ENCODE measurements around the gene VPS26C. TPM values are rescaled to one million over a fixed set of nuclear protein-coding genes. Genes with fewer than 3 reads are reported as not detected.

Gene VPS26C
- total RNA-seq, 6 experiments from 2014 or later: 40.8 to 50.0 (median 44.3) TPM

DNA sequence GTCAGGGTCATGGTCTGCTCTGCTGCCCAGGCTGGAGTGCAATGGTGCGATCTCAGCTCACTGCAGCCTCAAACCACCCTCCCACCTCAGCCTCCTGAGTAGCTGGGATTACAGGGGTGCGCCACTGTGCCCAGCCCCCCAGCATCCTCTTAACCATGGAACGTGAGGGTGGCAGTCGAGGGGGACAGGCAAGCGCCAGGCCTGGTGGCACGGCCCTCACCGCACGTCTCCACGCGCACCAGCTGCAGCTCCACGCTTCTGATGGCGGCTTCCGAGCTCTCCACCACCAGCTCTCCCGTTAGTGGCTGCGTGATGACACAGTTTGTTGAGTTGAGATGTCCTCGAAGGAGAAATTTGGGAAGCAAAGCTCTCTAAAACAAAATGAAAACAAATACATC is 39.1 kb downstream of the VPS26C start:
- Mint-ChIP-seq H3K36me3 (ENCODE audit: low read depth) (peaks cover 55% of the 10 kb centered on the region), H3K27me3 (ENCODE audit: insufficient read depth) (no peaks in the 10 kb centered on the region; the same call in none of the 2 replicates), H3K4me1 (ENCODE audit: low read depth) (no peaks in the 10 kb centered on the region), H3K4me3 (no peak overlapping the region), H3K9me3 (no peaks in the 10 kb centered on the region), H3K27ac (no peak overlapping the region)
- TF ChIP-seq, protein P1, sequence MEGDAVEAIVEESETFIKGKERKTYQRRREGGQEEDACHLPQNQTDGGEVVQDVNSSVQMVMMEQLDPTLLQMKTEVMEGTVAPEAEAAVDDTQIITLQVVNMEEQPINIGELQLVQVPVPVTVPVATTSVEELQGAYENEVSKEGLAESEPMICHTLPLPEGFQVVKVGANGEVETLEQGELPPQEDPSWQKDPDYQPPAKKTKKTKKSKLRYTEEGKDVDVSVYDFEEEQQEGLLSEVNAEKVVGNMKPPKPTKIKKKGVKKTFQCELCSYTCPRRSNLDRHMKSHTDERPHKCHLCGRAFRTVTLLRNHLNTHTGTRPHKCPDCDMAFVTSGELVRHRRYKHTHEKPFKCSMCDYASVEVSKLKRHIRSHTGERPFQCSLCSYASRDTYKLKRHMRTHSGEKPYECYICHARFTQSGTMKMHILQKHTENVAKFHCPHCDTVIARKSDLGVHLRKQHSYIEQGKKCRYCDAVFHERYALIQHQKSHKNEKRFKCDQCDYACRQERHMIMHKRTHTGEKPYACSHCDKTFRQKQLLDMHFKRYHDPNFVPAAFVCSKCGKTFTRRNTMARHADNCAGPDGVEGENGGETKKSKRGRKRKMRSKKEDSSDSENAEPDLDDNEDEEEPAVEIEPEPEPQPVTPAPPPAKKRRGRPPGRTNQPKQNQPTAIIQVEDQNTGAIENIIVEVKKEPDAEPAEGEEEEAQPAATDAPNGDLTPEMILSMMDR (IDR thresholded peaks at IDR 0.05): no peak
- no peak for DNase-seq

DNA sequence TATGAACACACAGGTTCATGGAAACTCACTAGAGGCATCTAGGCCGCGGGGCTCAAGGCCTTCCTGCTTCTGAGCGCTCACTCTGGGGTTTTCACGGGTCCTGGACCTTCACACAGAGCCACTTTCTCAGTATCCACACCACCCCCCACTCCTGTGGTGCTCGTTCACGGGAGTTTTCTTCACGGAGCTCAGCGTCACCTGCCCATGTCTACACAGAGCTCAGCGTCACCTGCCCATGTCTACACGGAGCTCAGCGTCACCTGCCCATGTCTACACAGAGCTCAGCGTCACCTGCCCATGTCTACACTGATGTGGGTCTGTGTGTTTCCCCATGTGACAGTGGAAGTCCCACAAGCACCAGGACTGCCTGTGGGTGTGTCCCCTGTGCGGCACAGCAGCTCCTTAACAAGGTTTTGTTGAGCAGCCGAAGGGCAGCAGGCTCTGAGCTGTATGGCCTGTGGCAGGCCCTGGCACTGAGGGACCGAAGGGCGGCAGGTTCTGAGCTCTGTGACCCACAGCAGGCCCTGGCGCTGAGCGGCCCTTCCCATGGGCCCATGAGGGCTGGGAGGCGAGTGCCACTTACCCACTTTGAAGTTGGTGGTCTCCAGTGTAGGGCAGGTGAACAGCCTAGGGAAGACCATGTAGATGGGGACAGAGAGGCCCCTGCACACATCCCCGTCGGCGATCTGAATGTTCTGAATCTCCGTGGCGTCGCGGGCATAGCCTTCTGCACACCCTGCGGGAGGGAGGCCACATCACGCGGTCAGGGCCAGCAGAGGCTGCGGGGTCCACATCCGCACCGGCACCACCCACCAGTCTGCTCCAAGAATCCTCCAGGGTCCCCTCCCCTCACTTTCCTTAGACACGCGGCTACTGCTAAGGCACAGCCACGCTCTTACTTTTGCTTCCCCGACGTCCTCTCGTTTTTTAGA is 39.8 kb downstream of the VPS26C start:
- TF ChIP-seq, protein P1 (IDR thresholded peaks at IDR 0.05): no peak
- Mint-ChIP-seq H3K36me3 (ENCODE audit: low read depth) (peaks cover 53% of the 10 kb centered on the region), H3K9me3 (no peaks in the 10 kb centered on the region), H3K4me1 (ENCODE audit: low read depth) (no peaks in the 10 kb centered on the region), H3K27me3 (ENCODE audit: insufficient read depth) (no peaks in the 10 kb centered on the region; the same call in none of the 2 replicates), H3K4me3 (no peak overlapping the region), H3K27ac (no peak overlapping the region)
- DNase-seq: no peak

DNA sequence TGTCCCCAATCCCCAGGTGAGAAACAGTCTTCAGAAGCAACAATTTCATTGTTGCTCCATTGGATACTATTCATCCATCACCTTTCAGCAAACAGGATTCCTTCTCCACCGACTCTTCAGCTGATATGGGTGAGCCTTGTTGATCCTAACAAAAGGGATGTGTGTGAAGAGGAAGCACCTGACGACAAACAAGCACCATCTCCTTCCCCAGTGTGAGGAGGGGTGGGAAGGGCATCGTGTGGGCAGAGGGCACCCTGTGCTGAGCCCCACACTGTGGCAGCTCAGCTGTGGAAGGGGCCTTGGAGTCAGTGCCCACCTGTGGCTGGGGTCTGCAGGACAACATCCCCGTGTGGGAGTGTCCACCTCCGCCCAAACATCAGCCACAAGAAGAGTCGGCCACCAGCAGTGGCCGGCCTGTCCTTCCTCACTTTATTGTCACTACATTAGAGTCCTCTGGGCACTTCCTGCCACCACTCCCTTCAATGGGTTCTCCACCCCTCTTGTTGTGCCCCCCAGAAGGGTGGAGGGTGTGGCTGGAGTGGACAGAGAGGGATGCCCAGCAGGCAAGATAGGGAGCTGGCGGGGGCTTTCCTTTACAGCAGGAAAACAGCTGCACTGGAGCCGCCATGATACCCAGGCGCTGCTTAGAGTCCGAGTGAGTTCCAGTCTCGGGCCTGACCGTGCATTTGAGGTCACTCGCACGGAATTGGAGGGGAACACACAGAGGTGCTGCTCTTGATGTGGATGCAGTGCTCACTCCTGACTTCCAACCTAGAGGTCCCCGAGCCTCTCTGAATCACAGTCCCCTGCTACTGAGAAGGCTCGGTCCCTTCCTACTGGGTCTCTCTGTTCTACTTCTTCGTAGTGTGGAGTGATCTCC is 40.9 kb downstream of the VPS26C start:
- Mint-ChIP-seq H3K4me3 (no peak overlapping the region), H3K4me1 (ENCODE audit: low read depth) (peaks cover 3% of the 10 kb centered on the region; the same call in 1 of the 2 replicates), H3K27me3 (ENCODE audit: insufficient read depth) (no peaks in the 10 kb centered on the region; the same call in 1 of the 2 replicates), H3K36me3 (ENCODE audit: low read depth) (peaks cover 52% of the 10 kb centered on the region), H3K27ac (no peak overlapping the region), H3K9me3 (peaks cover 3% of the 10 kb centered on the region)
- no peak for DNase-seq
- TF ChIP-seq, protein P1 (IDR thresholded peaks at IDR 0.05): no peak

DNA sequence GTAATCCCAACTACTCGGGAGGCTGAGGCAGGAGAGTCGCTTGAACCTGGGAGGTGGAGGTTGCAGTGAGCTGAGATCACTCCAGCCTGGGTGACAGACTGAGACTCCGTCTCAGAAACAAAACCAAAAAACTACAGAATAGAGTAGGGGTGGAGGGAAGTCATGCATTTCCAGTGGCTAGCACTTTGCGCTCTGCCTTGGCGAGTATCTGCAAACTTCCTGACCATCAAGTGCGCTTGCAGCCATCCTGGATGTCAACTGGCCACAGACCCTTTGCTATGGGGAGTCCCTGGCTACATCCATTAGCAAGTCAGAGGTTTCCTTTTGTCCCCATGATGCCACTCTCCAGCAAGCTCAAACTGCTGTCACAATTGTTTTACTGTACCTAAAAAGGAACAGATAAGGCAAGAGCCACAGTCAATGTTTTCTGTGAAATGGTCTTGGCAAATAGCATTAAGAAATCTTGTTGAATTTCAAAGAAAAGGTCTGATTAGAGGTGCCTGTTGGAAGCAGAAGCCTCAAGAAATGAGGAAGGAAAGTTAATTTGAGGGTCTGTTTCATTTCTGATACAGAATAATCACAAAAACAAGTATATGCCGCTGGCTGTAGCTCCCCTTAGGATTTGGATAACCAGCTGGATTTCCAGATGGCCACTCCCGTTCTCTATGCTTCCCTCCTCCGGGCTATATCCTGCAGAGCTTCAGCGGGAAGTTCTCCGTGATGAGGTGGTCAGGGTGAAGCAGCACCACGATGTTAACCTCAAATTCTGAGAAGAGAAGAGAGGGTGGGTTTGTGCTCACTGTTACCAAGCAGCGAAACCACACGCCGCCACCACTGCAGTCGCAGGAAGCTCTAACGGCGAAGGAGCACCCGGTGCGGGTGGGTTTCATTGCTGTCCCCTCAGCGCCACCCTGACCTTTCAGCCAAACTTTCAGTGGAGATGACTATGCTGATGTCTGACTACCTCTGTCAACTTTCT is 42.0 kb downstream of the VPS26C start:
- peaks cover 50% of the 10 kb centered on the region for H3K36me3 Mint-ChIP-seq (ENCODE audit: low read depth)
- no peak for DNase-seq
- peaks cover 6% of the 10 kb centered on the region for H3K9me3 Mint-ChIP-seq
- TF ChIP-seq, protein P1 (IDR thresholded peaks at IDR 0.05): no peak
- no peak overlapping the region for H3K27ac Mint-ChIP-seq
- no peaks in the 10 kb centered on the region; the same call in 1 of the 2 replicates for H3K27me3 Mint-ChIP-seq (ENCODE audit: insufficient read depth)
- peaks cover 10% of the 10 kb centered on the region for H3K4me1 Mint-ChIP-seq (ENCODE audit: low read depth)
- no peak overlapping the region for H3K4me3 Mint-ChIP-seq

Measured in HFFc6 (cell line).